Erythroblast (primary cell): ENCODE measurements around the gene AUTS2.

Experiments
- GATA1 ChIP-seq: IDR thresholded peaks from 2 replicates; pipeline ENCODE4 v1.6.1; 2011; ENCODE audit warnings: low read depth, mild to moderate bottlenecking, control low read depth, low read length, moderate library complexity
- POLR2A ChIP-seq: IDR thresholded peaks from 2 replicates; pipeline ENCODE4 v1.6.1; 2011; ENCODE audit warnings: mild to moderate bottlenecking, low read length

- TF ChIP-seq POLR2A (no peak), GATA1 (no peak)
These were observed 396.7 kb downstream of the AUTS2 start for GRCh38 chr7:69994886-69995542.
